ENCODE measurements around the gene EN1. TPM values are rescaled to one million over a fixed set of nuclear protein-coding genes. Genes with fewer than 3 reads are reported as not detected.

Gene EN1
- total RNA-seq, 1 experiment from 2014 or later: not detected

- H3K4me1 Mint-ChIP-seq (ENCODE audit: insufficient read depth, unreplicated experiment): no peaks in the 10 kb centered on the region
- no peak overlapping the region for H3K4me3 Mint-ChIP-seq (ENCODE audit: unreplicated experiment)
- H3K27ac Mint-ChIP-seq (ENCODE audit: low read depth, unreplicated experiment): no peak overlapping the region
- BruUV-seq (replicated peaks): no TSS peak
- no peak for TF ChIP-seq CTCF (IDR thresholded peaks at IDR 0.05; ENCODE audit: unreplicated experiment)
- no peaks in the 10 kb centered on the region for H3K36me3 Mint-ChIP-seq (ENCODE audit: insufficient read depth, unreplicated experiment)
- ChIA-PET POLR2A (no interaction called here), CTCF (interaction anchor here (0.6 to 8.0 kb wide), 10 partner anchors 15 to 849 kb away, joined by 3 to 122 read pairs (median 3); no protein-coding TSS in a partner anchor)
- intact Hi-C loops (cut with micrococcal nuclease): no loop called here
- peaks cover 12% of the 10 kb centered on the region for H3K27me3 Mint-ChIP-seq (ENCODE audit: insufficient read depth, unreplicated experiment)
- no peaks in the 10 kb centered on the region for H3K9me3 Mint-ChIP-seq (ENCODE audit: unreplicated experiment)
- no peak for DNase-seq (ENCODE audit: unreplicated experiment)
Measured at GRCh38 chr2:118853651-118854291, 6.3 kb upstream of the EN1 start.

GRCh38 chr2:118853129-118853640 lies 5.7 kb upstream of the EN1 start:
- no peaks in the 10 kb centered on the region for H3K4me1 Mint-ChIP-seq (ENCODE audit: insufficient read depth, unreplicated experiment)
- no peaks in the 10 kb centered on the region for H3K9me3 Mint-ChIP-seq (ENCODE audit: unreplicated experiment)
- ChIA-PET POLR2A (no interaction called here), CTCF (interaction anchor here (0.6 to 8.0 kb wide), 7 partner anchors 27 to 849 kb away, joined by 3 to 122 read pairs (median 3); no protein-coding TSS in a partner anchor)
- intact Hi-C loops (cut with micrococcal nuclease): no loop called here
- DNase-seq (ENCODE audit: unreplicated experiment): no peak
- no peak for TF ChIP-seq CTCF (IDR thresholded peaks at IDR 0.05; ENCODE audit: unreplicated experiment)
- H3K27me3 Mint-ChIP-seq (ENCODE audit: insufficient read depth, unreplicated experiment): peaks cover 12% of the 10 kb centered on the region
- H3K27ac Mint-ChIP-seq (ENCODE audit: low read depth, unreplicated experiment): no peak overlapping the region
- H3K4me3 Mint-ChIP-seq (ENCODE audit: unreplicated experiment): no peak overlapping the region
- H3K36me3 Mint-ChIP-seq (ENCODE audit: insufficient read depth, unreplicated experiment): no peaks in the 10 kb centered on the region
- no TSS peak for BruUV-seq (replicated peaks)

- Mint-ChIP-seq H3K27me3 (ENCODE audit: insufficient read depth, unreplicated experiment) (peaks cover 12% of the 10 kb centered on the region), H3K9me3 (ENCODE audit: unreplicated experiment) (no peaks in the 10 kb centered on the region), H3K27ac (ENCODE audit: low read depth, unreplicated experiment) (no peak overlapping the region), H3K4me1 (ENCODE audit: insufficient read depth, unreplicated experiment) (no peaks in the 10 kb centered on the region), H3K4me3 (ENCODE audit: unreplicated experiment) (no peak overlapping the region), H3K36me3 (ENCODE audit: insufficient read depth, unreplicated experiment) (no peaks in the 10 kb centered on the region)
- ChIA-PET POLR2A (no interaction called here), CTCF (no interaction called here)
- BruUV-seq (replicated peaks): no TSS peak
- no peak for TF ChIP-seq CTCF (IDR thresholded peaks at IDR 0.05; ENCODE audit: unreplicated experiment)
- intact Hi-C loops (cut with micrococcal nuclease): no loop called here
- DNase-seq (ENCODE audit: unreplicated experiment): no peak
Measured at GRCh38 chr2:118852605-118853128, 5.2 kb upstream of the EN1 start.

DNA sequence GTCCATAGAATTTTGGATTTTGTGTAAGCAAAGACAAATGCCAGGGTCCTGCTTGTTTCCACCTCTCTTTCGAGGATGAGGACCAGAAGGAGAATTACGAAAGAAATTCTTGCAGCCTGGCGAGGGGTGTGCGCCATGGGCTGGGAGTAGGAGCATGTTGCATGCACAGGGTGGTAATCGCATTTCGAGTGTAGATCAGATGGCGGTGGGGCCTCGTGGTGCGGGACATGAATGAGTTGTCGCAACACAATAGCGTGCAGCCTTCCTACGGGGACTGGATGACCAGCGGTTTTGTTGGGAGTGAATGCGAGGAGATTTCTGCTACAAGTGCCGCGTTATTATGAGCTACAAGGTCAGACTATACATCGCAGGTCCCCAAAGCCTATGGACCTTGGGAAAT lies 4.2 kb upstream of the EN1 start:
- TF ChIP-seq CTCF (IDR thresholded peaks at IDR 0.05; ENCODE audit: unreplicated experiment): no peak
- H3K4me3 Mint-ChIP-seq (ENCODE audit: unreplicated experiment): no peak overlapping the region
- BruUV-seq (replicated peaks): no TSS peak
- intact Hi-C loops (cut with micrococcal nuclease): no loop called here
- DNase-seq (ENCODE audit: unreplicated experiment): no peak
- no peak overlapping the region for H3K27ac Mint-ChIP-seq (ENCODE audit: low read depth, unreplicated experiment)
- ChIA-PET POLR2A (no interaction called here), CTCF (no interaction called here)
- peaks cover 12% of the 10 kb centered on the region for H3K27me3 Mint-ChIP-seq (ENCODE audit: insufficient read depth, unreplicated experiment)
- H3K9me3 Mint-ChIP-seq (ENCODE audit: unreplicated experiment): no peaks in the 10 kb centered on the region
- H3K4me1 Mint-ChIP-seq (ENCODE audit: insufficient read depth, unreplicated experiment): no peaks in the 10 kb centered on the region
- H3K36me3 Mint-ChIP-seq (ENCODE audit: insufficient read depth, unreplicated experiment): no peaks in the 10 kb centered on the region

All from MCF 10A (cell line).